Measurements from ENCODE around the gene UBE2Z. TPM values are rescaled to one million over a fixed set of nuclear protein-coding genes. Genes with fewer than 3 reads are reported as not detected.
A peak's percentile ranks its signal among the peaks of the same experiment; 100 is the strongest.
"Not testable (repeated sequence)": the region's sequence is repeated elsewhere in the genome, so short reads cannot be mapped to it uniquely, and the experiment has no call there.

The UBE2Z gene
- 10 to 100 TPM; 65.7 to 65.8 TPM for total RNA-seq
- long read RNA-seq, full-length matches to known transcripts = 28 of 37 reads
- long read RNA-seq, partial matches to known transcripts = 0 of 37 reads
- long read RNA-seq, other reads (novel, unspliced or antisense) = 9 of 37 reads

DNA sequence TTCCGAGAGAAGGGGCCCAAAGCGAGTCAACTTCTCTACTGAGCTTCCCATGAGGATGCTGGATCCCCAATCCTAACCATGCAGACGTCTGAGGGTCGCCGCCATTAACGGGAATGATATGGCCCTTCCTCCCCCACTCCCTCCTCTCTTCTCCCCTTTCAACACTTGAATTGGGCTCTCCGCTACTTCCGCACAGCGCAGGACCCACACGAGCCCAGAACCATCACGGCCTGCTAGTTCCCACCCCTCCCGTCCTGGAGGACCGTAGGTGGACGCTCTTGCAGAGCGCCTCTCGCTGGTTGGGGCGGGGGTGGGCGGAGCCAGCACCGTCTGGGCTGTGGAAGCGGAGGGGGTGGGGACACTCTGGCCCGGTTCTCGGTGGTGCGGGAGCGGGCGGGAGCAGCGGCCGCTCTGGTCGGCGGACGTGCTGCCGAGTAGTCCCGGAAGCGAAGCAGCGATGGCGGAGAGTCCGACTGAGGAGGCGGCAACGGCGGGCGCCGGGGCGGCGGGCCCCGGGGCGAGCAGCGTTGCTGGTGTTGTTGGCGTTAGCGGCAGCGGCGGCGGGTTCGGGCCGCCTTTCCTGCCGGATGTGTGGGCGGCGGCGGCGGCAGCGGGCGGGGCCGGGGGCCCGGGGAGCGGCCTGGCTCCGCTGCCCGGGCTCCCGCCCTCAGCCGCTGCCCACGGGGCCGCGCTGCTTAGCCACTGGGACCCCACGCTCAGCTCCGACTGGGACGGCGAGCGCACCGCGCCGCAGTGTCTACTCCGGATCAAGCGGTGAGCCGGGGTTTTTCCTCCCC is at the start of gene UBE2Z:
UBE2Z (plus strand) TSS at position 361 of the 797 bp plus-strand sequence; CDS start at position 458, 97 bp downstream.
- intact Hi-C loops (cut with DNase I, micrococcal nuclease) = no loop called here

DNA sequence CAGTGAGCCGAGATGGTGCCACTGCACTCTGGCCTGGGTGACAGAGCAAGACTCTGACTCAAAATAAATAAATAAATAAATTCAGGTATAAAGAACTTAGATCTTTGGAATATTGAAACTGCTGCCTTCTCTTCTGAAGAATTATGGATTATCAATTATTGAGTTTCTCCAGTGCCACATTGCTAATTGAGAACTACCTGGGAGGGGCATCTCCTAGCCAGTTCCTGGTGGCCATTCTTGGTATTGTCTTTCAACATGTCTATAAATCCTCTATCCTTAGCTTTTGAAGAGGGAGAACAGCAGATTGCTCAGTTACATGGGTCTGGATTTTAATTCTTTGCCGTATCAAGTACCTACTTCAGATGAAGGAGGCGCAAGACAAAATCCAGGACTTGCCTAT is 48.2 kb upstream of the UBE2Z start:
- intact Hi-C loops (cut with DNase I, micrococcal nuclease) = no loop called here
- DNase-seq = no peak
- ATAC-seq = no peak

More for the DNA sequence above, at the start of gene UBE2Z:
- DNase-seq = peak; percentile 93 to 94
- peak; percentile 97 for ATAC-seq

DNA sequence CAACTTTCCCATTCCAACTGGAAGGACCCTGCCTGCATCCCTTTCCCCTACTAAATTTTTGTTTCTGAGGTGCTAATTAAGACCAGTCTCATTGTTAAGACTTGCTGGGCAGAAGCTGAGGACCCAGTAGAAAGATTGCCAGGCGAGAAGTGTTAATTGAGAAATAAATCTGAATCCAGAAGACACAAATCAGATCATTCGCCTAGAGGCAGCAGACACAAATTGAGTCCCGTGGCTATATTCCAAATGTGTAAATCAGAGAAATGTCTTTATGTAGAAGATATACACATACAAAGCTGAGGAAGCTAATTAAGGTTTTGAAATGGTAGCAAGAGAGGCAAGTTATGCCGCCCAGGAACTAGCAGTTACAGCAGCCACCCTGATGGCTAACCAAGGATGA is 47.8 kb upstream of the UBE2Z start:
- no peak for ATAC-seq
- intact Hi-C loops (cut with DNase I, micrococcal nuclease) = no loop called here
- no peak for DNase-seq

GRCh38 chr17:48868916-48869500 is 39.2 kb upstream of the UBE2Z start:
- no peak for ATAC-seq
- intact Hi-C loops (cut with DNase I, micrococcal nuclease) = no loop called here

GRCh38 chr17:48869821-48870318 is 38.3 kb upstream of the UBE2Z start:
- intact Hi-C loops (cut with DNase I, micrococcal nuclease) = no loop called here
- ATAC-seq (peak; percentile 61), DNase-seq (no peak)

More at GRCh38 chr17:48868916-48869500, 39.2 kb upstream of the UBE2Z start:
- DNase-seq = no peak

DNA sequence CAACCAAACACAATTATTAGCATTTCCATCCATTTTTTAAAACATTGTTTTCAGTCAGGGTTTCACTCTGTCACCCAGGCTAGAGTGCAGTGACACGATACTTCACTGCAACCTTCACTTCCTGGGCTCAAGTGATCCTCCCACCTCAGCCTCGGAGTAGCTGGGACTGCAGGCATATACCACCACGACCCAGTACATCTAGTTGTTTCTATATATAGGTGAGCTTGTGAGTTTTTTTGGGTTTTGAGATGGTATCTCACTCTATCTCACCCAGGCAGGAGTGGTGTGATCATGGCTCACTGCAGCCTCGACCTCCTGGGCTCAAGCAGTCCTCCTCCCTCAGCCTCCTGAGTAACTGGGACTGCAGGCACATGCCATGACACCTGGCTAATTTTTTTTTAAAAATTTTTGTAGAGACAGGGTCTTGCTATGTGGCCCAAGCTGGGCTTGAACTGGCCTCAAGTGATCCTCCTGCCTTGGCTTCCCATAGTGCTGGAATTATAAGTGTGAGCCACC is 37.1 kb upstream of the UBE2Z start:
- intact Hi-C loops (cut with DNase I, micrococcal nuclease) = no loop called here
- ATAC-seq = no peak
- DNase-seq = no peak

DNA sequence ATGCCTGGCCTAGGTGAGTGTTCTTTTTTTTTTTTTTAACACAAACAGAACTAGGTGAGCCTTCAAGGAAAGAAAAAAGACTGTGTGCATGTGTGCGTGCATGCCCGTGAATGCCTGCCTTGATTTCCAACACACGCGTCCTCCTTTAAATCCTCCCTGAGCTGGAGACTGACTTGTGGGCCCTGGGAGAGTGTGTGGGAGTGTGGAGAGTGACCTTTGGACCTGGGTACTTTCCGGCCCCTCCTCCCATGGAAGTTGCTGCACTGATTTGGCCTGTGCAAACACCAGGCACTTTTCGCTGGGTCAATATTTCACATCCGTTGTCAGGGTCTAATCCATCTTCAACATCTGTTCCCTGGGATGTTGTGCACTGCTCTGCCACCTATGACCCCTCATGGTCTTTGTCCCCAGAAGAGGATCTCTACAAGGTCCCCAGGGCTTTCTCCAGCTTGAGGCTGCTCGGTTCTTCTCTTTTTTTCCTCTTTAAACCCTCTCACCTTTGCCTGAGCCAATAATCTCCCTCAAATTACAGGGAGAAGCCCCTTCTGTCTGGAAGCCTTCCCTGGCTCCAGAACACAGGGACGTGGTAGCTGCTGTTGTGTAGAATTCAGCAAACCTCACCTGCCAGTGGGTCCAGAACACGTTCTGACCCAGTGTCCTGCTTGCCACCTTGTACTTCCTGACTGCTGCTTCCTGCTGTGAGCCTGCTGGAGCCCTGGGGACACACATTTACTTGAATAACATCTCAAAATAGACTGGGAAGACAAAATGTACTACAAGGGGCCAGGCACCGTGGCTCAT is 36.5 kb upstream of the UBE2Z start:
- ATAC-seq = peak; percentile 76
- intact Hi-C loops (cut with DNase I, micrococcal nuclease) = no loop called here
- DNase-seq = peak; percentile 79 to 85

DNA sequence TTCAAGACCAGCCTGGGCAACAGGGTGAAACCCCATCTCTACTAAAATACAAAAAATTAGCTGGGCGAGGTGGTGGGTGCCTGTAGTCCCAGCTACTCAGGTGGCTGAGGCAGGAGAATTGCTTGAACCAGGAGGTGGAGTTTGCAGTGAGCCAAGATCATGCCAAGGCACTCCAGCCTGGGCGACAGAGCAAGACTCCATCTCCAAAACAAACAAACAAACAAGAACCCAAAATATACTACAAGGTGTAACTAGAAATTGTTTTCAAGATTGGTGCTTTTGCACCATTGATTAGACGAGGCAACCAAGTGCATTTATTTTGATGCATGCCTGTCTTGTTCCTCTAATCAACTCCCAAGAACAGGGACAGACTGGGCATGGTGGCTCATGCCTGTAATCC is 35.8 kb upstream of the UBE2Z start:
- ATAC-seq; intact Hi-C loops (cut with DNase I, micrococcal nuclease); DNase-seq: not testable (repeated sequence)

DNA sequence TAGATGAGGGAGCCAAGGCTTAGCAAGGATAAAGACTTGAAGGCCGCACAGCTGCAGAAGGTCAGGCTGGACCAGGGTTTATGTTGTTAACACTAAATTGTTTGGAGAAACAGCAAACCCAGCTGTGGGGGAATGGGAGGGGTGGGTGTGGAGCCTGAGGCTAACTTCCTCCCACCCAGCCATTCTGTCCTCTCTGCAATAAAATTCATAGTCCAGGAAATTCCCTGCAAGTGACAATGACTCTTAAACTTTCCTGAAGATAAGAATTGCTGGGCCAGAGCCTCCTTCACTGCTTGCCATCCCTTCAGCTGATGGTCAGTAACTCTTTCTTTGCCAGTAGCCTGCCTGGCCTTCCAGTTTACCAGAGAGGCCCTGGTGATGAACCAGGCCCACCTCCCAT is 35.0 kb upstream of the UBE2Z start:
- peak; percentile 66 to 68 for DNase-seq
- intact Hi-C loops (cut with DNase I, micrococcal nuclease) = no loop called here
- ATAC-seq = peak; percentile 61

- no peak for ATAC-seq
- DNase-seq = no peak
- intact Hi-C loops (cut with DNase I, micrococcal nuclease) = no loop called here
Measured at GRCh38 chr17:48873696-48874443, 34.3 kb upstream of the UBE2Z start.

GRCh38 chr17:48878920-48879898 is 29.0 kb upstream of the UBE2Z start:
- intact Hi-C loops (cut with DNase I, micrococcal nuclease) = loop anchor here in 1 of 2 donors (5.0 kb wide), 1 partner anchor 207 kb away; no protein-coding TSS in a partner anchor
- DNase-seq (peak in 1 of 2 donors; percentile 41), ATAC-seq (peak; percentile 78)

DNA sequence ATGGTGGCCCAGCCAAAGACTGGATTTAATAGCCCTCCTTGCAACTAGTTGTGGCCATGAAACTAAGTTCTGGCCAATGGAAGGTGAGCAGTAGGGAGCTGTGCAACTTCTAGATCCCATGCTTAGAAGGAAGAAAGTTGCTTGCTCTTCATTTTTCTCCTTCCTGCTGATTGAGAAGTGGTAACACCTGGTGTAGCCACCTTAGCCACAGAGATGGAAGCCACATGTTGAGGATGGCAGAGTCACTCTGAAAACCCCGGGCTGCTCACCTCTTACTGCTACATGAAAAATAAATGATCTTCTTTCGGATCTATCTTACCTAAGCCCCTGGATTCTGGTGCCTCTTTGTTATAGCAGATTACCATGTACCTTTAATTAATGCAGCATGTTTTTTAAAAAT is 25.9 kb upstream of the UBE2Z start:
- DNase-seq = no peak
- ATAC-seq = no peak
- intact Hi-C loops (cut with DNase I, micrococcal nuclease) = no loop called here

DNA sequence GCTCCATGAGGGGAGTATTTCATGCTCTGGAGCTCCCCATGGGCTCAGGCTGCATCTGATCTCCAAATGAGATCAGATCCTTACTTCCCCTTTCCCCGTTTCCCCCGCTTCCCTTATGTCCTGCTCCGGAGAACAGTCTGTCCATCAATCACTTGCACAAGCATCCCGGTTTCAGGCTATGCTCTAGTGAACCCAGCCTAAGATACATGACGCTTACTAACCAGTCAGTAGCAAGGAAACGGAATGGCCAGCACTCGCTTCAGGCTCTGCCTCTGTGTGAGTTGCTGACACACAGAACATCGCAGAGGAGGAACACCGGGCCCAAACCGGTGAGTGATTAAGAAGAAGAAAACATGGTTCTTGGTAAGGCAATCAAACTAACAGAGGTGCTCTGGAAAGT is 25.0 kb upstream of the UBE2Z start:
- intact Hi-C loops (cut with DNase I, micrococcal nuclease) = no loop called here
- no peak for ATAC-seq
- DNase-seq = no peak

- ATAC-seq = no peak
- intact Hi-C loops (cut with DNase I, micrococcal nuclease) = loop anchor here in 1 of 2 donors (10.0 kb wide), 1 partner anchor 145 kb away; no protein-coding TSS in a partner anchor
- no peak for DNase-seq
Measured at GRCh38 chr17:48890086-48890485, 18.1 kb upstream of the UBE2Z start.

GRCh38 chr17:48892940-48893645 is 15.1 kb upstream of the UBE2Z start:
- intact Hi-C loops (cut with DNase I, micrococcal nuclease) = loop anchor here in 1 of 2 donors (10.0 kb wide), 1 partner anchor 142 kb away; no protein-coding TSS in a partner anchor
- ATAC-seq (peak; percentile 23), DNase-seq (no peak)
